T-helper 1 cell treated with Interleukin-12 subunit alpha and Interleukin-12 subunit beta and Interleukin-4 antibody, amounts not matched to agents 30 μg/mL and 1 μg/mL, for 36 hours (primary cell): ENCODE data around the gene LRP1B.

Source experiments
- H3K27ac Mint-ChIP-seq: one replicate; pipeline ENCODE4 v1.8.0; 2021; ENCODE audit warnings: mild to moderate bottlenecking, mixed read lengths
- H3K27me3 Mint-ChIP-seq: one replicate; pipeline ENCODE4 v1.8.0; 2021; ENCODE audit warnings: low read depth, mixed read lengths
- H3K36me3 Mint-ChIP-seq: one replicate; pipeline ENCODE4 v1.8.0; 2021; ENCODE audit warnings: low read depth, mixed read lengths
- H3K4me1 Mint-ChIP-seq: one replicate; pipeline ENCODE4 v1.8.0; 2021; ENCODE audit warnings: low read depth, mixed read lengths
- H3K4me3 Mint-ChIP-seq: one replicate; pipeline ENCODE4 v1.8.0; 2021; ENCODE audit warnings: mild to moderate bottlenecking, moderate library complexity, mixed read lengths
- H3K9me3 Mint-ChIP-seq: one replicate; pipeline ENCODE4 v1.8.0; 2021; ENCODE audit warnings: mixed read lengths

Gene LRP1B

DNA sequence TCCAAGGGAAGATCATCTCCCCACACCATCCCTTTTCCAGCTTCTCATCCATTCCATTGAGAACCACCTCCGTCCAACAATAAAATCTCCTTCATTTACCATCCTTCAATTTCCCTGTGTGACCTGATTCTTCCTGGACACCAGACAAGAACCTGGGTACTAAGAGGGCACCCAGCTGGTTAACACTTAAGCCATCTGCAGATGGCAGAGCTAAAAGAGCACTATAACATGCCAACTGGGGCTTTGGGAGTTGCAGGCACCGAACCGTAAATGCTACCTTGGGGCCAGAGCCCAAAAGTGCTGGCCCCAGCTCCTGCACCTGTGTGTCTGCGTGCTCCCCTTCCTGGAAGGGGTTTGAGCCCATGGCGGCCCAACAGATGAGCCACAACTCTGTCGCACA lies 655.0 kb downstream of the LRP1B start:
- Mint-ChIP-seq H3K36me3 (no peaks in the 10 kb centered on the region), H3K27me3 (no peaks in the 10 kb centered on the region), H3K27ac (no peak overlapping the region)

DNA sequence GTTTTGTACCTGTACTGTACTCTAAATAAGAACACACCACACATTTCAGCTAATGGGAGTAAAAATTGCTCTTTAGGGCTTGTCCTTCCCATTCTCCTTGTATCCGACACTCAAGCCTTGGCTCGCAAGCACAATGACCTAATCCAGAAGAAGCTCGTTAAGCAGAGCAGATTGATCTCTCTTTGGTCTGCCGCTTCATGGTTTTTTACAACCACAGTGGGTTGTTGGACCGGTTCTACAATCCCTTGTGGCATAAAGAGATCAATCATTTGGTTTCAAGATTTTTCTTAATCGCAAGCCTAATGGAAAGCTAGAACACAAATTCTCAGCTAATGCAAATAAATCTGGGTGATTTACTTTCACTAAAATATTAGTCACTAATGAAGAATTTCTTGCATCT lies 662.1 kb downstream of the LRP1B start:
- Mint-ChIP-seq H3K9me3 (peaks cover 4% of the 10 kb centered on the region), H3K27ac (no peak overlapping the region), H3K4me1 (no peaks in the 10 kb centered on the region), H3K4me3 (no peak overlapping the region), H3K36me3 (no peaks in the 10 kb centered on the region), H3K27me3 (no peaks in the 10 kb centered on the region)

More for the DNA sequence above, 655.0 kb downstream of the LRP1B start:
- no peaks in the 10 kb centered on the region for H3K9me3 Mint-ChIP-seq
- no peak overlapping the region for H3K4me3 Mint-ChIP-seq
- no peaks in the 10 kb centered on the region for H3K4me1 Mint-ChIP-seq

DNA sequence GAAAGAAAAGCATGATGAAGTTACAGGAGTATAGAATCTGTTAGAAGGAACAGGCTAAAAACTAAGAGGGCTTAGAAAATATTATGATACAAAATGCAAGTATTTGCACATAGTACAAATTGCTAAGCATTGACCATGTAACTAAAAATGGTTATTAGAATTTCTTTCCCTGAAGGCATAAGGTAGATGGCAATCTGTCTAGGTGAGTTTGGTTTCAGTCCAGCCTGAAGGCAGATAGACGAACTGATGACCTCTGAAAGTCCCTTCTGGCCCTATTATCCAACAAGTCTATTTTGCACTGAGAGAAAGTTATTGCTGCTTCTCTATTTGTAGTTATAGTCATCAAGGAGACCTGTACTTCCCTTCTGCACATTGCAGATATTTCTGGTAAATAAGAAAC lies 663.5 kb downstream of the LRP1B start:
- no peaks in the 10 kb centered on the region for H3K27me3 Mint-ChIP-seq
- H3K4me3 Mint-ChIP-seq = no peak overlapping the region
- no peaks in the 10 kb centered on the region for H3K36me3 Mint-ChIP-seq
- peaks cover 4% of the 10 kb centered on the region for H3K9me3 Mint-ChIP-seq
- H3K27ac Mint-ChIP-seq = no peak overlapping the region
- no peaks in the 10 kb centered on the region for H3K4me1 Mint-ChIP-seq

DNA sequence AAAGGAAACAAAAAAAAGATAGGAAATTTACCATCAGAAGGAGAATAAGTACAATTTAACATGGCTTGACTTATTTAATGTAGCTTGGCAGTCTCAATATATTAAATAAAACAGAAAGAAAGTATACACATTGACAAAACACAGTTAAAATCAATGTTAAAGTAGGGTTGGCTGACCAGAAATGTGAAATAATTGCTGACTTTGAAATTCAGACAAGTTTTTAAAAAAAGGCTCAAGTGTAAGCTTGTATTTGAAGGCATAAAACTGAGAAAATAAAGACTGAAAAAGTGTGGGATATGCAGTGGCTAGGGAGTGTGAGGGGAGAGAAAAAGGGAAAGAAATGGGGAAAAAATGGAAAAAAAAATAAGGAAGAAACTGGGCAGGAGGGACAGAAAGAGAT lies 665.8 kb downstream of the LRP1B start:
- Mint-ChIP-seq H3K36me3 (no peaks in the 10 kb centered on the region), H3K4me3 (no peak overlapping the region), H3K9me3 (peaks cover 2% of the 10 kb centered on the region), H3K27ac (no peak overlapping the region), H3K4me1 (no peaks in the 10 kb centered on the region), H3K27me3 (no peaks in the 10 kb centered on the region)

DNA sequence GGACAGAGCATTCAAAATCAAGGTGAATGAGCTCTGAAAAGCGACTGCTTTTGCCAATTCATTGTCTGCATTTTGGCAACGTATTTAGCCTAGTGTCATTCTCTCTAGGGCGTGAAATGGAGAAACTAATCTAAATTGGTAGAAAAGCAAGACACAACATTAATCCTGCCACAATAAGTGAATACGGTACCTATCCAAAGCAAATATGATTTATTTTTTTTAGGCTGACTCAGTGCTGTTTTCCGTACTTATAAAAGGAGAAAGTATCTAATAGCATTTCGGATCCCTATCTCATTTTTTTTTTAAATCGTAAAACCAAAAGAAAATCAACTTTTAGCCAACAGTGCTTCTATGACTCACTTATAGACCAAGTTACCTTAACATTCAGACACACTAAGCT lies 672.5 kb downstream of the LRP1B start:
- no peaks in the 10 kb centered on the region for H3K36me3 Mint-ChIP-seq
- no peaks in the 10 kb centered on the region for H3K4me1 Mint-ChIP-seq
- no peak overlapping the region for H3K4me3 Mint-ChIP-seq
- H3K27me3 Mint-ChIP-seq = no peaks in the 10 kb centered on the region
- H3K27ac Mint-ChIP-seq = no peak overlapping the region
- H3K9me3 Mint-ChIP-seq = no peaks in the 10 kb centered on the region

DNA sequence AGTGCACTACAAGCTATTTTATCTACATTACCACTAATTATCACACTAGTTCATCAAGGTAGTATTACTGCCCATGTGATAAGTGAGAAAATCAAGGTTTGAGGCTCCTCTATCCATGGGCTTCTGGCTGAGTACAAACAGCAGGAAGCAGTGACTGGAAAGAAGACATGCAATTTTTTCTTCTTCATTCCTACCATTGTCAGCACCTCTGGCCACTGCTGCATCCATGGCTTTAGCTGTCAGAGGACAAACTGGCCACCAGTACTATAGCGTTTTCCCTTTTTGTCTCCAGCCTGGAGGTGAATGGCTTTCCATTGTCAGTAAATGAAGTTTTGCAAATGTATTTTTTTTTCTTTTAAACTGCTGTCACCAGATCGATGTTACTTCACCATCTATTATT lies 674.9 kb downstream of the LRP1B start:
- Mint-ChIP-seq H3K9me3 (no peaks in the 10 kb centered on the region), H3K27ac (no peak overlapping the region), H3K27me3 (no peaks in the 10 kb centered on the region), H3K4me1 (no peaks in the 10 kb centered on the region), H3K36me3 (no peaks in the 10 kb centered on the region), H3K4me3 (no peak overlapping the region)

DNA sequence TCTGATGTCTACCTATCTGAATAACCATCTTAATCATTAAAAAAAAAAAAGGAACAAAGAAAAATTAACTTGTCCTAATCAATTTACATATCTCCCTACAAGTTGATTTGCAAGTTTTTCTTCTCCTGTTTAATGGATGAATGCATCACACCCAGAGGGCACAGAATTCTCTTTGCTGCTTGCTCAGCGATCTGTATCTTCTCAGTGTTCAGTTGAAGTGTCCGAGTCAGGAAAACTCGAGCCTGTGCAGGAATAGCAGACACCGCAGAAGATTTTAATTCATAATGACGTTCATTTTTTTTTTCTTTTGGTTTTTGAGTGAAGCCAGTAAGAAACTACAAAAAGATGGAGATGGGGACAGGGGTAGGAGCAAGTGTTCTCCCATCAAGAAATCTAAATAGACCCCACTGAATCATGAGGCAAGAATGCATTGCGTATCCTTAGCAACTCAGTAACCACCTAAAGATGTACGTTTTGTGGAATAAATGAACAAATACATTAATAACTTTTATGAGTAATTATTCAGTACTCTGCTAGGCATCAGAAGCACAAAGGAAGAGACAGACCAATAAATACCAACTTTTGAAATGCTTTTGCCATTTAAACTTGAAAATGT lies 675.5 kb downstream of the LRP1B start:
- no peaks in the 10 kb centered on the region for H3K4me1 Mint-ChIP-seq
- no peaks in the 10 kb centered on the region for H3K36me3 Mint-ChIP-seq
- H3K27me3 Mint-ChIP-seq = no peaks in the 10 kb centered on the region
- no peak overlapping the region for H3K4me3 Mint-ChIP-seq
- no peaks in the 10 kb centered on the region for H3K9me3 Mint-ChIP-seq
- H3K27ac Mint-ChIP-seq = no peak overlapping the region

DNA sequence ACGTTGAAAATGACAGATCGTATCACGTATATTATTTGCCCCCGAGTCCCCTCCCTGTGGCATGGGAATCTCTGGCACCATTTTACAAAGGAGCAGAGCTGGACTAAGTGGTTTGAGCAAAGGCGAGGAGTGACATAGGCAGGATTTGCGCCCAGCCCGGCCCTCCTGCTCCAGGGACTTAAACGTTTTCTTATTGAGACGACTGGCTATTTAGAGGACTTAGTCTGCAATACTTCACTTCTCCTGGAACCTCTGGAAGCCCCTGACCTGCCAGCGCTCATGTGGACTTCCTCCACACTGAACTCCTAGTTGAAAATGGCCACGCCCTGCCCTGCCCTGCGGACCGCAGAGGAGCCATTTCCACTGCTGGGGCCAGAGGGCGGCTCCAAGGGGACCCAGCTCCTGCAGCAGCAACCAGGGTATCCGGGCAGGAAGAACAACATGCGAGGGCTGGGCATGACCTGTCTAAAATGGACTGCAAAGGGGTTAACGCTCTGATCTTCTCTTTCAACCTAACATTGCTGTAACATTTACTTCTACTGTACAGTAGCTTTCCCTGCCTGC lies 690.7 kb downstream of the LRP1B start:
- no peaks in the 10 kb centered on the region for H3K36me3 Mint-ChIP-seq
- no peaks in the 10 kb centered on the region for H3K4me1 Mint-ChIP-seq
- H3K27ac Mint-ChIP-seq = no peak overlapping the region
- H3K4me3 Mint-ChIP-seq = no peak overlapping the region
- H3K27me3 Mint-ChIP-seq = no peaks in the 10 kb centered on the region
- peaks cover 8% of the 10 kb centered on the region for H3K9me3 Mint-ChIP-seq

DNA sequence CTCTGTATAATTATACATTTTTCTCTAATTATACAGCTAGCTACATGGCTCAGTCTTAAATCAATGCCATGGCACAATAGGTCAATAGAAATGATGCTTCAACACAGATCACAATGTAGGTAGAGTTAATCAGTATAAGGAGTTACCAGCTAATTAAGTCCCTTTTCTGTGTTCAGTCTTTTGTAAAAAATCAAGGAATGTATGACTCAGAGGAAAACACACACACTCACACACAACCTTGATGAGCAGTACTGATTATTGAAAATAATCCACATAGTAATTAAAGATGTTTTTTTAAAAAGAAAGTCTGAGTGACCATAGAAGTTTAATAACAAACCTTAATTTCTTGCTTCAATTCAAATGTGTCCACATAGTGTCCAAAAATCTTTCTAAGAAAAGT lies 691.3 kb downstream of the LRP1B start:
- no peak overlapping the region for H3K27ac Mint-ChIP-seq
- no peaks in the 10 kb centered on the region for H3K27me3 Mint-ChIP-seq
- H3K36me3 Mint-ChIP-seq = no peaks in the 10 kb centered on the region
- H3K4me3 Mint-ChIP-seq = no peak overlapping the region
- H3K4me1 Mint-ChIP-seq = no peaks in the 10 kb centered on the region
- peaks cover 4% of the 10 kb centered on the region for H3K9me3 Mint-ChIP-seq

DNA sequence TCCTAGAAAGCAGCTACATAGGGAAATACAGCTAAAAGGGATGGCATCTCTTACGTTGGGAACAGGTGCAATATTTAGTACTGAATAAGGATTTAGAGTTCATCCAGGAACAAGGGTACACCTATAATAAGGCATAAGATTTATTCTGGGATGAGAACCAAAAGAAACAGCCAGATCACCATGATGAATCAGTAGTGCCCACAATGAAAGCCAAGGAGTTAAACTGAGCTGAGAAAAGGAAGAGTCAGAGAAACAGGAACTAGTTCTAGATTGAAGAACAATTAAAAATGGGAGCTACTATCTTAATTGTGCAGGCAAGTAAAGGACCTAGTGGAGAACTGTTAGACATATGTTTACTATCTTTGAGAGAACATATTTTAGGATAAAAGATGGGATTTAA lies 692.3 kb downstream of the LRP1B start:
- H3K36me3 Mint-ChIP-seq = no peaks in the 10 kb centered on the region
- no peaks in the 10 kb centered on the region for H3K4me1 Mint-ChIP-seq
- peaks cover 4% of the 10 kb centered on the region for H3K9me3 Mint-ChIP-seq
- no peaks in the 10 kb centered on the region for H3K27me3 Mint-ChIP-seq
- no peak overlapping the region for H3K4me3 Mint-ChIP-seq
- no peak overlapping the region for H3K27ac Mint-ChIP-seq

DNA sequence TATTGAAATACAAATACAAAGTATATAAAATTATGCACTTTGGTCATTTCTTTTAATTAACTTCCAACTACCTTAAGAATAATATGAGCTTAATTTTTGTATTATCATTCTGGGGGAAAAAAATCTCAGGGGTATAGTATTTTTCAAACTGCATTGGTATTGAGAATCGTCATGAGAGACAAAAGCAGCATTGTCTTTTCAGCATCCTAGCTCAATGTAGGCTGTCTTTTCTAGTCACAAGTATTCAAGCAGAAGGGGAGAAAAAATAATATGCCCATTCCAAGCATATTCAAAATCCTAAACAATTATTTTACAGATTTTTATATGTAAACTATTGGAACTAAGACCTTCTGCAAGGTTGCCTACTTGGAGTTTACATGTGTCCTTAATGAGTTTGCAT lies 693.3 kb downstream of the LRP1B start:
- no peaks in the 10 kb centered on the region for H3K4me1 Mint-ChIP-seq
- H3K27ac Mint-ChIP-seq = no peak overlapping the region
- H3K9me3 Mint-ChIP-seq = peaks cover 4% of the 10 kb centered on the region
- H3K36me3 Mint-ChIP-seq = no peaks in the 10 kb centered on the region
- no peaks in the 10 kb centered on the region for H3K27me3 Mint-ChIP-seq
- no peak overlapping the region for H3K4me3 Mint-ChIP-seq

DNA sequence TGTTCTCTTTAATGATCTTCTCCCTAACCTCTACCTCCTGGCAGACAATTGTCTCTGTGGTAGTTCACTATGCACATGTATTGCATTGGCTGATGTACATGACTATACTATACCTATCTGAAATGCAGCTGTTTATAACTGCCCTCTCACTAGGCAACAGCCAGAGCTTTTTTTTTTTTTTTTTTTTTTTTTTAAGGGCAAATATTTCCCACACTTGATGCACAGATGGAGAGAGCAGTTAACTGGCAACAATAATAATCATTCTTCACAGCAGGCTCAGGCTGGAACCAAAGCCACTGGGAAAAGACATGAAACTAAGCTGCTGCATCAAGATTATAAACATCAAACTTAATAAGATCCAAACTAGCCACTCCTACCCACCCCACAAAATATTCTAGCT lies 707.7 kb downstream of the LRP1B start:
- Mint-ChIP-seq H3K4me1 (no peaks in the 10 kb centered on the region), H3K36me3 (no peaks in the 10 kb centered on the region), H3K27ac (no peak overlapping the region), H3K4me3 (no peak overlapping the region), H3K27me3 (no peaks in the 10 kb centered on the region), H3K9me3 (peaks cover 7% of the 10 kb centered on the region)

DNA sequence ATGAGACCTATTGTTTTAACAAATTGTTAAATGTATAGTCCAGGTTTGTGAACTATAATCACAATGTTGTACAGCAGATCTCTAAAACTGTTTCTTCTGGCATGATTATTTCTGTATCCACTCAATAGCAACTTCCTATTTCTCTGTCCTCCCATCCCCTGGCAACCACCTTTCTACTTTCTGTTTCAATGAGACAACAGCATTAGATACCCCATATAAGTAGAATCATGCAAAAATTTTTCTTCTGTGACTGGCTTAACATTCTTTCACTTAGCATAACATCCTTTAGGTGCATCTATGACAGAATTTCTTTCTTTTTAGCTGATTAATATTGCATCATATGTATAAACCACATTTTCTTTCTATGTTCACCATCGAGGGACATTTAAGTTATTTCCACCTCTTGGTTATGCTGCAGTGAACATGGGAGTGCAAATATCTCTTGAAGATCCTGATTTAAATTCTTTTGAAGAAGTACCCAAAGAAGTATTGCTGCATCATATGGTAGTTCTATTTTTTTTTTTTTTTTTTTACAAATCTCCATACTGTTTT lies 713.5 kb downstream of the LRP1B start:
- no peak overlapping the region for H3K4me3 Mint-ChIP-seq

DNA sequence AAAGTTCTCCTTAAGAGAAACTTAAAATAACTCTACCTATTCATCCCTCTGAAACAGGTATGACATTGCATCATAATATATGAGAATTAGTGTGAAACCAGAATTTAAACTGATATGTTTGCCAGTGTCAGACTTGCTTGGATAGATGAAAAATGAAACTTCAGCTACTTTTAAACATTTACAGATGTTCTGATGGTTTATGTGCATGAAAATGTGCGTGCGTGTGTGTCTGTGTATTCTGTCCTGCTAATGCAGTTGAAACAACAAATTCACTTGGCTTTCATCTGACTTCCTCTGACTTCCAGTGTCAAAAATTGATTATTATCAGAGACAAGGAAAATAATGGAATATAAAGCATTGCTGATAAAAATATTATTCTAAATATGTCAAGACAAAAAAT lies 719.4 kb downstream of the LRP1B start:
- Mint-ChIP-seq H3K27ac (no peak overlapping the region), H3K4me1 (no peaks in the 10 kb centered on the region), H3K9me3 (peaks cover 6% of the 10 kb centered on the region), H3K4me3 (no peak overlapping the region), H3K36me3 (no peaks in the 10 kb centered on the region), H3K27me3 (no peaks in the 10 kb centered on the region)

More for the DNA sequence above, 713.5 kb downstream of the LRP1B start:
- no peaks in the 10 kb centered on the region for H3K4me1 Mint-ChIP-seq
- peaks cover 10% of the 10 kb centered on the region for H3K9me3 Mint-ChIP-seq
- no peak overlapping the region for H3K27ac Mint-ChIP-seq
- no peaks in the 10 kb centered on the region for H3K27me3 Mint-ChIP-seq
- H3K36me3 Mint-ChIP-seq = no peaks in the 10 kb centered on the region

DNA sequence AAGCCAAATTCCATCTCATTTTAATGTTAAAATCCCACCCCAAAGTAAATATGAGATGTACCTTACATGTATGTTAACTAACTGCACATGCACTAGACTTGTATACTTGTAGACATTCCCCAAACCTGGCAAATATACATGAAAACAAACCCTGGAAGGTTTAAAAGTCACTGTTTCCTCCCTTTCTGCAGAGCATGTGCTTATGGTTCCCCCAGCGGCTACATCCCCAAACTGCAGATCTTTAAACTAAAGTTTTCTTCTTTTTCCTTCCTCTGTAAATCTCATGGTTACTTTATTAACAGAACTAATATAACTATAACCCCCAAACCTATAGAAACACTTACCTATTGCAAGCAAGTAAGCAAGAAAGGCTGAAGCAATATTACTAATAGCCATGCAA lies 731.5 kb downstream of the LRP1B start:
- Mint-ChIP-seq H3K27me3 (no peaks in the 10 kb centered on the region), H3K9me3 (no peaks in the 10 kb centered on the region), H3K4me3 (no peak overlapping the region), H3K4me1 (no peaks in the 10 kb centered on the region), H3K27ac (no peak overlapping the region), H3K36me3 (no peaks in the 10 kb centered on the region)

DNA sequence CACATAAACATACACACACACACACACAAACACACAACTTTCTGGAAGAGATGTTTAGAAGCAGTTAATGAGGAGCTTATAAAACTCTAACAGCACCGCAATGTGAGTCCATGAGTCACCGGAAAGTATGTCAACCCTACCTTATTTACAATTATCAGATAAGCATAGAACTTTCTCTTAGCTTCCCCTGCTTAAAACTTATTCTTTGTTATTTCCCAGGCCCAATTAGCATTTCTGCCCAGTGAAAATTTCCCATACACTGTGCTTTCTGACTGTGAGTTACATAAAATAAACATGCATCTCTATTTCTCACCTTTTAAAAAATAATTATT lies 737.6 kb downstream of the LRP1B start:
- Mint-ChIP-seq H3K27me3 (no peaks in the 10 kb centered on the region), H3K36me3 (no peaks in the 10 kb centered on the region), H3K4me1 (no peaks in the 10 kb centered on the region), H3K9me3 (peaks cover 7% of the 10 kb centered on the region), H3K27ac (no peak overlapping the region), H3K4me3 (no peak overlapping the region)
